GM19043 (cell line): ENCODE measurements around the gene GGNBP2.

Experiments
- ATAC-seq: cut with Tn5 transposase; IDR thresholded peaks from one replicate; pipeline ENCODE4 v1.9.1; 2021; ENCODE audit warnings: low read depth; ENCODE audit not compliant: unreplicated experiment

GGNBP2 gene

DNA sequence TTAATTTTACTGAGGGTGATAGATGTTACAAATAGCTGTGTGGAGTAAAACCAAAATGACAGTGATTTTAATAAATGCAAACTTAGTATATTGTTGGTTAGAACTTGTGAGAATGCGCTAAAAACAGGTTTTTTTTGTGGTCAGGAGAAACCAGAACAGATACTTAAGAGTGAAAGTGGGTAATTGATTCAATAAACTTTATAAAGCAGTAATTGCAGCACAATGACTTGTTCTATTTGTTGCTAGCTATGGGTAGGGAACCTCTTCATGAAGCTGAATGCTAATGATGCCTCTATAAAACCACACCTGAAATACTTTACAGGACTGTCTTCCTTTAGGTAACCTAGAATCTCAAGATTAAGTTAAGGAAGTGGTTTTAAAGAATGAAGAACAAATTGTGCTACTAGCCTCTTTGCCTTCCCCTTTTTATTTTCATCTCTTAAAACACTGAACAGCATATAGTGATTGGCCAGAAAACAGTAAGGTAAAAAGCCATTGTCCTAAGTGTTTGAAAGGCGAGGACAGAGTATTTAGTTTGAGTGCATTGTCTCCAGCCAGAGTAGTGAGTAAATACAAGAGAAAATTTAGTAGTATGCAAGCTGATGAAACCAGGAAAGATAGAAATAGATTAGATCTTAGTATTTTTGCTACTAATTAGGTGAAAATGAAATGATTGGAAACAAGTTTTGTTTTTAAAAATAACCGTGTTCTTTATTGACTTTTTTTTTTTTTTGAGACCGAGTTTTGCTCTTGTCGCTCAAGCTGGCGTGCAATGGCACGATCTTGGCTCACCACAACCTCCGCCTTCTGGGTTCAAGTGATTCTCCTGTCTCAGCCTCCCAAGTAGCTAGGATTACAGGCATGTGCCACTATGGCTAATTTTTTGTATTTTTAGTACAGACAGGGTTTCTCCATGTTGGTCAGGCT, 6.0 kb downstream of the GGNBP2 start:
- ATAC-seq: no peak

DNA sequence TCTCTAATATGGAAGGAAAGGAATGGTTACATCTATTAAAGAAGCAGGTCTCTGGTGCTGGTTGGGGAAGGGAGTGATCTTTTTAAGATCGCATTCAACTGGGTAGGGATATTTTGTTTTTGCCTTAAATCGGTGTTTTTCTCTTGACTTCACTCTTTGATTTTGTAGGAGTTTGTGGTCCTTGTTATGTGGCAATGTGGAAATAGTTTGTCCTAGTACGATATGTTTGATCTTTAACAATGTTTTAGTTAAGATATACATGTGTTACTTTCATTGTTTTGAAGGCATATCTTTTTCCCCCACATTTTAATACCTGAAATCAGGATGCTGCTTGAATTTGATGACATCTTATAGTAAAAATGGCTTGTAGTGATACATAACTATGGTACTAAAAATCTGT, 8.7 kb downstream of the GGNBP2 start:
- ATAC-seq: no peak

DNA sequence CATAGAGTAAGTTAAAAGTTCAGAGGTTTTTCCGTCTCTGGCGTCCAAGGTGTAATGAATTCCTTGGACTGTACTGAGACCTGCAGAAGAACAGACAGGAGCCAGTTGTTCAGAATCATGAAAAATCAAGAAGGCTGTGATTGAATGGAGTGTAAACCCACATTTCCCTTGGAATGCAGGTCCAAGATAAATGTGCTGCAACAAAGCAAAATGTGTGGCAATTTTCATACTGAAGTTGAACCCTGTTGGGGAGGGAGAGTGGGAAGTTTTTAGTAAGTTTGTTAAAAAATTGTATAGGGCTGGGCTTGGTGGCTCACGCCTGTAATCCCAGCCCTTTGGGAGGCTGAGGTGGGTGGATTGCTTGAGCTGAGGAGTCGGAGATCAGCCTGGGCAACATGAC, 21.4 kb downstream of the GGNBP2 start:
- ATAC-seq: no peak

- ATAC-seq: no peak
These were observed 30.3 kb downstream of the GGNBP2 start for GRCh38 chr17:36575028-36575427.

DNA sequence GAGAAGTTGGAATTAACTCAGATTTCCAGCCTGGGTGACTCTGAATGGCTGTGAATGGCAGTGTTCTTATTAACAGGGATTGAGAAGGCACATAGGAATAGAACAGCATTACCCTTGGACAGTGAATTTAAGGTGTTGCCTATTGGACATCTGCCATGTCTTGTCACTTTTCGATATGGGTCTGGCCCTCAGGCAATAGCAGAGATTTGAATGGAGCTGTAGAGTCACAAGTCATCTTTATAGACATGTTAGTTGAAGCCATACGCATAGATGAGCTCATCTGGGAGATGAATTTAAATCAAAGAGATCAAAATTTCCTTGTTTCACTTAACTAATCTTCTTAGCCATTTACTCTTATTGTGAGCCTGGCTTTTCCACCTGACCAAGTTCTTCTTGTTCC, 32.1 kb downstream of the GGNBP2 start:
- ATAC-seq: no peak

DNA sequence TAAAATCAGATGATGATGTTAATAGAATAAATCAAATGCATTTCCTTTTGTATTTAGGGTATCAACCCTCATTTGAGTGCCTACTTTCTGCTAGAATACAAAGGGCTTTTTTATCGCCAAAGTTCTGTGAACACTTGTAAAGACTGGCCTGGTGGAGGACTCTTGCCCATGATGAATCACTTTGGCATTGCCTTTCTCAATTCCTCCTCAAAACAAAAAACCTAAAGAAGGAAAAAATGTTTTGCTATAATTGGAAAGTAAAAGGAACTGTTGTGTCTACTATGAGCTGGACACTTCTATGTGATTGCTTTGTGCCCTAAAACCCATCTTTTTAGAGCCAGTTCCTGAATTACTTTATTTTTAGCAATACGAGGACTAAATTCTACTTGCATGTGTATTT, 34.0 kb downstream of the GGNBP2 start:
- no peak for ATAC-seq

DNA sequence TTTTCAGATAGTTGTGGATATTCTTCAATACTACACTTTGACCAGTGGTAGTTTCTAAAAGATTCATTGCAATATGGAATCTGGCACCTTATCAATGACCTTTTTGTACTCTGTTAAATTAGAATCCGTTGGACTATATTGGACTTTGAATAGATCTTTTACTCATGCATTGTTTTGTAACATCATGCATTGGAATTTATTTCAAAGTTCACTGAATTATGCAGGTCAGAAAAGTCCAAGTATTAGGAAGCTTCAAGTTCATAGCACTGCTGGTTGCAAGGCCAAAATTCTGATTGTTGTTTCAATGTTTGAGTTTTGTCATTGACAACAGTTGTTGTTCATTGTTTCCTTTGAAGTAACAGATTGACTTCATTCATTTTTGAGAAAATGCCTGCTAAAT, 39.1 kb downstream of the GGNBP2 start:
- no peak for ATAC-seq

GRCh38 chr17:36586138-36586537, 41.4 kb downstream of the GGNBP2 start:
- ATAC-seq: no peak

DNA sequence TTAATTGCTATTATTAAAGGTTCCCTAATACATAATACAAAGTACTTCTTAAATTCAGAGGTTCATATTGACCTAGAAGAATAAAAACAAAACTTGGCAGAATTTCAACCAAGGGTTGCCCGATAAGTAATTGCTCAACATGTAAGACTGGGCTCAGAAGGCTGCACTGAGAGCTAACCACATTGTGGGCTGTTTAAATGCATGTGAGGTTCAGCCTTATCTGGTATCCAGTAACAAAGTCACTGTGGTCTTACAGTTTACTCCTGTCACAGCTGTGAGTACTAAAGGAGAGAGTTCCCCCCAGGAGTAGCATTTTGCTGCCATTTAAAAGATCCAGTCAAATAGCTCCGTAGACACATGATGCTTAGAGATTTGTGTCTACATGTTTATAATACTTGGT, 45.4 kb downstream of the GGNBP2 start:
- ATAC-seq: no peak

- peak; percentile 70 for ATAC-seq
These were observed 47.0 kb downstream of the GGNBP2 start, which contains the start of gene DHRS11 for GRCh38 chr17:36591434-36592315. TSS of gene DHRS11 (plus strand) at chr17:36591879. CDS start at chr17:36592010, 131 bp downstream.

DNA sequence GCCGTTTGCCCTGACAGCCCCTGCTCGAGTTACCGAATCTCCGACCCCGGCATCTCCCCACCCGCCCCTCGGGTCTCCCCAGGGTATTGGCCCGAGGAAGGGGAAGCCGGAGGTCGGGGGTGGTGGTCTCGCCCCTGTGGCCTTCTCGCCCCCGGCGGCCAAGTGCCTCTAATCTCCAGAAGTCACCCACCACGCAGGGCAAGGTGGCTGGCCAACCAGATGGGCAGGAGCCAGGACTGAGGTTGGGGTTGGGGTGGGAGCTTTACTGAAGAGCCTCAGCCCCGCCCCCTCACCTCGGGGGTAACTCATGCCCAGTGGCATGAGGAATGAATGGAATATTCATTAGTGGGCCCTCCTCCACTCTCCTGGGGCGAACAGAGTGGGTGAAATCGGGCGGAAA, 47.6 kb downstream of the GGNBP2 start:
- ATAC-seq: no peak

GRCh38 chr17:36592716-36593321, 48.1 kb downstream of the GGNBP2 start:
- no peak for ATAC-seq

DNA sequence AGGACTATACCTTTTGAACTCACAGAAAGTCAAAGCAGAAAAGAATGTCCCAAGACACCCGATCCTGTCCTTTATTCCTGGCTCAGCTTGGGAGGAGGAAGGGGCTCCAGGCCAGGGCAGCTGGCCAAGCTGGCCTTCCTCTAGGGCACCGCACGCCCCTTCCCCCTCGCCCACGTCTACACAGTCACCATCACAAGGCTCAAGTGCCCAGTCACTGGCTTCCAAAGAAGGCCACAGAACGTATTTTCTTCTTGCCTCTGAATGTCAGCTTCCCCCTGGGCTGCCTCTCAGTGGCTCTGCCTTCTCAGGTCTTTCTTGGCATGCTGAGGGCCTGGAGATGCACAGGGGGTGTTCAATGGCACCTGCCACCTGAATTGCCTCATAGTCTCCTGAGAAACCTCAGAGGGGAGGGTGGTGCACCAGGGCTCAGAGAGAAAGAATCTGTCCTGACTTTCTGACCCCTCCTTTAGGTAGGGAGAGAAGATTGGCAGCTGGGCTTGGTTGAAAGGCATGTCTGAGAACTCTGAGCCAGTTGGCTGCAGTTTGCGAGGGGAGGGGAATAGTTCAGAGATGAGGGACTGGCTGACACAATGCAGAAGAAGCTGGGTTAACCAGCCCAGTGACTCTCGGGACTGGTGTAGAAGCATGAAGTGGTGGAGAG, 49.1 kb downstream of the GGNBP2 start:
- ATAC-seq: no peak

DNA sequence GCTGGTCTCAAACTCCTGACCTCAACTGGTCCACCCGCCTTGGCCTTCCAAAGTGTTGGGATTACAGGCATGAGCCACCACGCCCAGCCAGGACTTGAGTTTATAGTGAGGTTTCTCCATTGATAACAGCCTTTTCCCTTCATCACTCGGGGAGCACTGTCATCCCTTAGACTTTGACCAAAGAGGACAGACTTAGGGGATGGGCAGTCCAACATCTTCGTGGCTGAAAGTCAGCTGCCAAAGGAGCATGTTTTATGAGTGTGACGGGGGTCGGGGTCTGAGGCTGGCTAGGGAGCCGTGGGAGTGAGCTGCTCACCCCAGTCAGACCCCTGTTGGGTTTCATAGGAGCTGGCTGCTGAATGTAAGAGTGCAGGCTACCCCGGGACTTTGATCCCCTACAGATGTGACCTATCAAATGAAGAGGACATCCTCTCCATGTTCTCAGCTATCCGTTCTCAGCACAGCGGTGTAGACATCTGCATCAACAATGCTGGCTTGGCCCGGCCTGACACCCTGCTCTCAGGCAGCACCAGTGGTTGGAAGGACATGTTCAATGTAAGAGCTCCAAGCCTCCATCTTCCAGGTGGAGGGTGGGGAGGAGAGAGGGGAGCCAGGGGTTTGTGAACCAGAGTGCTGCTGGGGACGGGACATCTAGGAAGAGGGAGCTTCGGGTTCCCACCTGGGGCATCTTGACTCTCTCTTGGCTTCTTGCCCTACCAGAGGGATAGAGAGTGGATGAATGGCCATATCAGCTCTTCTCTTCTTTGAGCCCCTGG, 50.1 kb downstream of the GGNBP2 start:
- ATAC-seq: no peak

- ATAC-seq: no peak
These were observed 52.5 kb downstream of the GGNBP2 start for GRCh38 chr17:36597226-36597625.

GRCh38 chr17:36597866-36598777, 53.4 kb downstream of the GGNBP2 start:
- ATAC-seq: no peak

DNA sequence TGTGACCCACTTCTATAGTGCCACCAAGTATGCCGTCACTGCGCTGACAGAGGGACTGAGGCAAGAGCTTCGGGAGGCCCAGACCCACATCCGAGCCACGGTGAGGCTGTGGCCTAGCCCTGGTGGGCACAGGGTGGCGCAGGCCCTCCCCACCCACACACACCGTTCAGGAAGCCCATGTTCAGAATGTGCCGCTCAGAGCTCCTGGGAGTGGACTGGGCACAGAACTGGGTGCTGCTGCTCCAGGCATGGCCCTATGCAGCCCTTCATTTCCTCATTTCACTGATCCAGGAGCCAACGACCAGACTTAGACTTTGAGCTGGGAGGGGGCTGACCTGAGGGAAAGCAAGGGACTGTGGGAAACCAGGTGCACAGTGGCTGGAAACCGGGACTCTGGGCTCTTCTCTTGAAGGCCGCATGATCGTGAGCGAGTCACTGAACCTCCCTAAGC, 54.3 kb downstream of the GGNBP2 start:
- ATAC-seq: no peak

GRCh38 chr17:36599546-36600250, 55.0 kb downstream of the GGNBP2 start:
- ATAC-seq: no peak
